ENCODE results near the gene UMODL1.

Gene UMODL1

DNA sequence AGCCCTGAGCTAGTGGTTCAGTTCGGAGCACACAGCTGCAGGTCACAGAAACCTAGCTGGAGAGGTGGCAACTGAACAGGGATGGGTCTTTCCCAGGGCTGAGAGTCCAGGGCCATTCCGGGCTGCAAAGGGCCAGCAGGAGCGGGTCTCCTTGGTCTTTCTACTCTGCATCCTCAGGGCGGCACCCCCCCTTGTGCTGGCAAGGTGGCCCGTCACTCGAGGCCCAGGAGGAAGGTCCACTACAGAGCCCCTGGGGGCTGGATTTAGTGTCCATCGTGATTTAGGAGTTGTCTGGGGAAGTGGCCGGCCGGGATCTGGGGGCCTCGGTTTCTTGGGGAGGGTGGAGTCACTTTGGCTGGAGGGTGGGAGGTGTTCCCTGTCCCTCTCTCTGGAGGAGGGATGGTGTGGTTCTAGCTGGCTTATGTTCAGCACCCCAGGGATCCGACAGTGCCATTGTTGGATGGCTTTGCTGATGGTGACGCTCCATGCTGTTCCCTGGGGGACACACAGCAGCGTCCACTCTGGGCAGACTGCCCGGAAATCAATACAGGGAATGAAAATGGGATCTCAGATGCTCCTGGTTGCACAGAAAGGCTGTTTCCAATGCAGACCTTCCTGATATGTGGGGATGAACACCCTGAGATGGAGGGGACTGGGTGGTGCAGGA, 64.4 kb downstream of the UMODL1 start:
- DNase-seq, result no peak

DNA sequence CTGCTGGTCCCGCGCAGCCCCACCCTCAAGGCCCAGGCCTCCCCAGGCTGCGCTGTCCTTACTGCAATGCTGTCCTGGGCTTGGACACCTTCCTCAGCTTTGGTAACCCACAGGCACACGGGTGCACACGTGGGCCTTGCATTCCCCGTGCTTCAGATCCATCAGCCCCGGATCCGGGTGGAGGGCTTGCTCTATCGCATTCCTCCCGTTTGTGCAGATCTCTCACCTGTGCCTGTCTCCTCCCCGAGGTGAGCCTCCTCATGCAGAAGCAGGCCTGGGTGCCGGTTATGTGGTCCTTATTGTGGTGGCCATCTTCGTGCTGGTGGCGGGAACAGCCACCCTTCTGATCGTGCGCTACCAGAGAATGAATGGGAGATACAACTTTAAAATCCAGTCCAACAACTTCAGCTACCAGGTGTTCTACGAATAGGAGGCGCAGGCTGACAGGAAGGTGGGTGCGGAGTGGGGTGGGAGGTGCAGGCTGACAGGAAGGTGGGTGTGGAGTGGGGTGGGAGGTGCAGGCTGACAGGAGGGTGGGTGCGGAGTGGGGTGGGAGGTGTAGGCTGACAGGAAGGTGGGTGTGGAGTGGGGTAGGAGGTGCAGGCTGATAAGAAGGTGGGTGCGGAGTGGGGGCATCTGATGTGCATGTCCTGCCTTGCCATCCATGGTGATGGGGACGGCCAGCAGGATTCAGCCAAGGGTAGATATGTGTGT, 66.2 kb downstream of the UMODL1 start:
- DNase-seq, result no peak

DNA sequence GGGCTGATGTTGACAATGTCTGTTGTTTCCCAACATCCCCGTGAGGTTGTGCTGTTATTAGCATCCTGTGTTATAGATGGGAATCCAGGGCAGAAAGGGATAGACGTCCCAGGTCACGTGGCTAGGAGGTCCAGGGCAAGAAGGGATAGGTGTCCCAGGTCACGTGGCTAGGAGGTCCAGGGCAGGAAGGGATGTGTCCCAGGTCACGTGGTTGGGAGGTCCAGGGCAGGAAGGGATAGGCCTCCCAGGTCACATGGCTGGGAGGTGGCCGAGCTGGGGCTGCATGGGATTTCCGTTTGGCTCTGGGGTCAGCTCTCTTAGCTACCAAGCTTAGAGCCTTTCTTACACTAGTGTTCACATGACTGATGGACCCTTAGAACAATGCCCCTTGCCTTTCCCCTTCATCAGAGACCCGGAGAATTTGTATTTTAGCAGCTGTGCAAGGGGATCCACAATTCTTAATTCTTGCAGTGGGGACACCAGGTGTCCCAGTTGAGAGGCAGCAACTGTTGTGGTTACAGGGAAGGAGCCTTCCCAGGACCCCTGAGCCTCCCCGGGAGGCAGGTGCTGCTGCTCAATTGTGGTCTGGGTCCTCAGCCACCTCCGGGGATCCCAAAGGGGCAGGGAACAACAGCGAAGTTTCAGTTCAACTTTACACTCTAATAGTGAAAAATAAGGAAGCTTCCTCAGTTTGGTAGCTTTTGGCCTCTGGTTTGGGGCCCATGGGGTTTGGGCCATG, 69.2 kb downstream of the UMODL1 start:
- DNase-seq, result no peak

DNA sequence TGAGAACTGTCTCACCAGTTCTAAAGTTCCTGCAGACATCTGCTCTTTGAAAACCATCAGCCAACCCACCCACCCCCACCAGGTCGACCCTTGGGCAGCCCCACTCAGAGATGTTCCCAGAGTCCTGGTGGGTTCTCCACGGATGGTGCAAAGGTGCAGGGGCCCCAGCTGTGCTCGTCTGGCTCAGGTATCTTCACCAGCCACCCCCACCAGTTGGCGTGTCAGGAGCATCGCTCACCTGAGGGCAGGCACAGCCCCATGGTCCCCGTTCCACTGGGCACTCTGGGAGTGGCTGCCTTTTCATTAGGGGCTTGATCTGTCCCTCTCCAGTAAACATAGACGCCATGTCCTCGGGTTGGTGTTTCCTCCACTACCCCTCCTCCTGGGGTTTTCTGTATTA, 70.5 kb downstream of the UMODL1 start:
- no peak for DNase-seq

DNA sequence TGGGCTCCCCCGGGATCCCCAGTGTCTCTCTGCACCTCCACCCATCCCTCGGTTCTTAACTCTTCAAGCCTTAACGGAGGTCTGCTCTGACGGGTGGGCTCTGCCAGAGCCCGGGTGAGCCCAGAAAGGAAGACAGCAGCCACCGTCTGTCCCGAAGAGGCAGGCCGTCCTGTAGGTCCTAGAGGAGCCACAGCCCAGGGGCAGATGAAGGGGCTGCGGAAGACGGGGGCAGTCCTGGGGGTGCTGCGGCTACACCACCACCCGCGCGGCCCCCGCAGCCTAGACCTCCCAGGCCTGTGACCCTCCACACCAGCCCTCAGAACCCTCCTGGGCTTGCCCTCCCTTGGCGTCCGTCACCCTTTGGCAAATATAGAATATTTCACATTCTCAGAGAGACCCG, 71.0 kb downstream of the UMODL1 start:
- no peak for DNase-seq

DNA sequence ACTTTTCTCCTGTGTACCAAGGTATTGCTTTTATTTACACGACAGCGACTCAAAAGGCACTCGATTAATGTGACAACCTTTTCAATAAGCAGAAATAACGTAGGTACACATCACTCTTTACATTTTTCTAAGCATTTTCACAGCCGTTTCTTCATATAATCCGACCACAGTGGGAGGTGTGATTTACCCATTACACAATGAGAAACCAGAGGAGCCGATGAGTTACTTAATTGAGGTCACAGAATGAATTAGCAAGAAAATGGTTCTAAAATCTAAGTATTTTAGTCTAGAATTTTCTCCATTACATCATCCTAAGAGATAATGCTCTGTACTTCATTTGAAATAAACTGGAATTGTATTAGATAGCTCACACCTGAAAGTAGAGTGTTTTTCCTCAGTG, 71.5 kb downstream of the UMODL1 start:
- DNase-seq, result no peak

DNA sequence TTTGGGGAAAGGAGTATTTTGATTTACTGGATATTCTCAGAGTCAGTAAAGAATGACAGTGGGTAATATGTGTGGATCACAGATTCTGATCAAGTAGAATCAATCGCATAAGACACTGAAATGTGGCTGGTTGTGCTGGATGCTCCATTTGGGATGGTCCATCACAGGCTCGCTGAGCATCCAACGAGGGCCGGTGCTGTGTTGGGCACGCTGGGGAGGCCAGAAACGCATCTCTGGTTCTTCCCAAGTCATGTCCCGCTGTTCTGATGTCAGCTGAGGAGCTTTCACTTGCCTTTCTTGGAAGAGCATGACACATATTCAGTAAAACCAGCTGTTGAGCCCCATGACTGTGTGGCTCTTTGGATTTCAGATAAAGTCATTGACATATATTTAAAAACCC, 72.0 kb downstream of the UMODL1 start:
- DNase-seq, result no peak

DNA sequence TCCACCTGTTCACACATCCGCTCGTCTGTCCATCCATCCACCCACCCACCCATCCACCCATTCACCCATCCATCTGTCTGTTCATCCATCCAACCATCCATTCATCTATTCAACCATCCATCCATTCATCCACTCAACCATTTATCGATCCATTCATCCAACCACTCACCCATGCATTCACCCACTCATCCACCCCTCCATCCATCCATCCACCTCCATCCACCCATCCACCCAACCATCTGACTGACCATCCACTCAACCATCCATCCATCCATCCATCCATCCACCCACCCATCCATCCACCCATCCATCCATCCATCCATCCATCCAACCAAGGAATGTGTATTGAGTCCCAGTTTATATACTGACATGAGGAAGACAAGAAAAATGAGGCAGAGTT, 73.1 kb downstream of the UMODL1 start:
- no peak for DNase-seq

DNA sequence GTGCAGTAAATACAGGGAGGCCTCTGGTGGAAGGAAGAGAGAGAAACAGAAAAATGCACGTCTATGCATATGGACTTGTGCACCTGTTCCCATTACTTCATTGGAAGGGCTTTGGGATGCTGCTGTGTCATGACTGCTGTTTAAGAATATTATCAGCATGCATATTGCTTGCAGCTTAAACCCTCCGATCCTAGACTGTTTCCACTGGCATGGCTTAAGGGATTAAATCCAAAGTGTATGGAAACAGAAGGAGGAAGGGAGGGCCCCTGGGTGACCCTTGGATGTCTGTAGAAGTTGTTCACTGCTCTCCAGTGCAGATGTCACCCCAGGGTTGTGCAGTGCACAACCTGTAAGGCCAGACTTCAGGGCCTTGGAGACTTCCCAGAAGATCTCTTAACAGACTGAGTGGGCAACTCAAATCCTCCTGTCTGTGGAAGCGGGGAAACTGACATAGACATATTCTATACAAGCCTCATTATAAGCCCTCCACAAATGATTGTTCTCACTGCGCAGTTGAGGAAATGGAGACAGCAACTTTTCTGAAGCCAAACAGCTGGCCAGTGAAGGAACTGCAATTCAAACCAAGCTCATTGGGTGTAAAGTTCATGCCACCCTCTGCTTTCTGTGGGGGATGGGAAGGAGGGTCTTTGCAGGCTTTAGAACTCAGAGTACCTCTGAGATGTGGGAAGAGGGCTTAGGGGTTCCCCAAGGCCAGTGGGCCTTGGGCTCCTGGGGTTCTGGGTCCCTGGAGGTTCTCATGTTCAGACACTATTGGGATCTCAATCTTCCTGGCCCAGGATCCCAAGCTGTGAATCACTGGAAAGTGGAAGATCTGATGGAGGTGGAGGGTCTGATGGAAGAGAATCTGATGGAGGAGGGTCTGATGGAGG, 73.8 kb downstream of the UMODL1 start:
- no peak for DNase-seq

DNA sequence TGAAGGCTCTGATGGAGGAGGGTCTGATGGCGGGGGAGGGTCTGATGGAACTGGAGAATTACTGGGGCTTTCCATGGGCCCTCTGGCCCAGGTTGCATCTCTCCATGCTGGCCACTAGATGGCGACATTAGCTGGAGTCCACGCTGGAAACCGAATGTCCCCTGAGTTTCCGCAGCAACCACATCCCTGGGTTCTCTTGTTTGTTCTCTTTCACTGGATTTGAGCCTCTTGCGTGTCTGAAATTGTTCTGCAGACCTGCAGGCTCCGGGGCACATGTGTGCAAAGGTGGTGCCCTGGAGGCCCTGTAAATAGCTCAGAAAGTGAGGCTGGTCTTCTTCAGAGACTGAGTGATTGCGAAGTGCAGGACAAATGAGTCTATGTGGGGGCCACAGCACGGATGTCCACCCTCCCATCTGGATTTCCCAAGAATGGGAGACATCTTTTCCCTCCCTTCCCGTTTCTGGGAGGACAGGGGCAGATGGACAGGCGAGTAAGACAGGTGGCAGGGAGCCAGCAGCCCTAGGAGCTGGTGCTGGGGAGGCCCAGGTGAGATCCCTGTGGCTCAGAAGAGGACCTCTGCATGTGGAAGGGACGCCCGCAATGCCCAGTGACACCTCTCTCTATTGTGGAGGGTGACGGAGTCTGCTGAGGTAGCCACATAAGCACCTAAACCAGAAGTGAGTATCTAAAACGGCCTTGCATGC, 74.6 kb downstream of the UMODL1 start:
- no peak for DNase-seq

DNA sequence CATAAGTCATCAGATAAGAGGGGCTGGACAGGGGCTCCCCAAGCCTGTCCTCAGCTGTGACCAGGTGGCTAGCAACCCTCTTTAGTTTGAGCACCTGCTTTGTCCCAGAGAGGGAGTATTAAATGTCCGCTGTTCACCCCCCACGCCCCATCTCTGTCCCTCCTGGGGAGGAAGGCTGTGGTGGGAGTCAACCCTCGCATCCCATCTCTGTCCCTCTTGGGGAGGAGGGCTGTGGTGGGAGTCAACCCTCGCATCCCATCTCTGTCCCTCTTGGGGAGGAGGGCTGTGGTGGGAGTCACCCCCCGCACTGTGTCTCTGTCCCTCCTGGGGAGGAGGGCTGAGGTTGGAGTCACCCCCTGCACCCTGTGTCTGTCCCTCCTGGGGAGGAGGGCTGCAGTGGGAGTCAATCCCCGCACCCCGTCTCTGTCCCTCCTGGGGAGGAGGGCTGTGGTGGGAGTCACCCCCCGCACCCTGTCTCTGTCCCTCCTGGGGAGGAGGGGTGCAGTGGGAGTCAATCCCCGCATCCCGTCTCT, 75.2 kb downstream of the UMODL1 start:
- no peak for DNase-seq

DNA sequence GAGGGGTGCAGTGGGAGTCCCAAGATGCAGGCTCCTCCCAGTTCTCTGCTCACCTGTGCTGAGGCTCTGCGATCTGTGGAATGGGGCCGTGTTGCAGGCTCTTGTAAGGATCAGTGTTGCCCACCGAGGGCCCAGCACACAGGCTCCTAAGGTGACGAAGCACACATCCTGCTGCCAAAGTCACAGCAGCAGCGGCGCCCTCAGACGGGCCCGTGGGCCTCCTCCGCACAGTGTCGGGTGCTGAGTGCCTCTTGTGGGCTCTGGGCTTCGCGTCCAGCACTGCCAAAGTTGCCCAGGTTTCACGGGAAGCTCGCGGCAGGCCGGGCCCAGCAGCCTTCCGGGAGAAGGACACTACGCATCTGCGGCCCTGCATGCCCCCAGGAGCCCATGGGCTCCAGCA, 75.7 kb downstream of the UMODL1 start:
- no peak for DNase-seq

DNA sequence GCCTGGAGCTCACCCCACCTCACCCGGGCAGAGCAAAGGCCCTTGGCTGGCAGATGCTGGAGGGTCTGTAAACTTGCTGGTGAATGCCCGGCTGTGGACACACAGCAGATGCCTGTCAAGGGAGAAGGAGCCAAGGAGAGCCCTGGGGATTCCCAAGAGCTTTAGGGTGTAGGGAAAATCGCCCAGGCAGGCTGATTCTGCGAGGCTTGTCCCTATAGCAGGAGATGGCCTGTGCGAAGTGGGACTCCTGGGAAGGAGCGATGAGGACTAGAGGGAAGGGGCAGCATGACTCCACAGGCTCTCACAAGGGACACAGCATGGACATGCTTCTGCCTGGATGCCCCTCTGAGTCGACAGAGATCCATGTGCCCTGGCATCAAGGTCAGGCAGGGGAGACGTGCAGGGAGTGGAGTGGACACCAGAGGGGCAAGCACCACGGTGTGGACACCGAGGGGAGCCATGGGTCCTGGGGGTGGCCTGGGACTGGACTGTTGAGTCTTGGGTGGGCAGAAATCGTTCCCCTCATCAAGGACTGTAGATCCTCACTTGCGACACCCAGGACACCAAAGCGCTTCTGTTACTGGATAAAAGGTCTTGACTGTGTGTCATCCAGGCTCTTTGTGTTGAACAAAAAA, 76.4 kb downstream of the UMODL1 start:
- DNase-seq, result no peak

DNA sequence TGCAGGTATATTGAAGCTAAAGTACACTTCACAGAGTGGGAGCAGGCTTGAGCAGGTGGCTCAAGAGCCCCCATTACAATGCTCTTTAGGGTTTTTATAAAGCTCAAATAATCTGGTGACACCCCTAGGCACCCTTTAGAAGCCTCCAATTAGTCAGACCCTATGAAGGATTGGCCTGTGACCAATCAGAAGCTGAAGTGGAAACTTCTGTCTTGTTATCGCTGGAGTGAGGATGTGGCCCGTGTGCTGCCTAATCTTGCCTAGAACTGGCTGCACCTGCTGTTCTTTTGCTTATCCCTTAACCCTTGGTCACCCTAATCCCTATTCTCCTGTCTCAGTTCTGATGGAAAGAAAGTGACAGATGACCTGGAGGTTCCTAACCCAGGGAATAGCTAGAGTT, 77.0 kb downstream of the UMODL1 start:
- no peak for DNase-seq

DNA sequence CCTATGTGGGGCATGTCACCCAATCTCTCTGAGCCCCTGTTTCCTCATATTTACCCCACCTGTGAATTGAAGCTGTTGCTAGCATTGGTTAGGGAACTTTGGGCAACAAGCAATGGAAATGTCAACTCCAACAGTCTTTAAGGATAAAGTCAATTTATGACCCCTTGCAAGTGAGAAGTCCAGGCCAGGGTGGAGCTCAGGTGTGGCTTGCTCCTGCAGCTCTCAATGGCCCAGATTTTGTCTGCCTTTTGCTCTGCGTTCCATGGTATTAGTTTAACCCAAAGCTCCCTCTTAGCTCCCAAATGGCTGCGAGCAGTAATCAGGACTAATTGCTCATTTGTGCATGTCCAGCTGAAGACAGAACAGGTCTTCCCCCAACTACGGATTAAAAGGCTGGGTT, 77.5 kb downstream of the UMODL1 start:
- DNase-seq, result no peak

DNA sequence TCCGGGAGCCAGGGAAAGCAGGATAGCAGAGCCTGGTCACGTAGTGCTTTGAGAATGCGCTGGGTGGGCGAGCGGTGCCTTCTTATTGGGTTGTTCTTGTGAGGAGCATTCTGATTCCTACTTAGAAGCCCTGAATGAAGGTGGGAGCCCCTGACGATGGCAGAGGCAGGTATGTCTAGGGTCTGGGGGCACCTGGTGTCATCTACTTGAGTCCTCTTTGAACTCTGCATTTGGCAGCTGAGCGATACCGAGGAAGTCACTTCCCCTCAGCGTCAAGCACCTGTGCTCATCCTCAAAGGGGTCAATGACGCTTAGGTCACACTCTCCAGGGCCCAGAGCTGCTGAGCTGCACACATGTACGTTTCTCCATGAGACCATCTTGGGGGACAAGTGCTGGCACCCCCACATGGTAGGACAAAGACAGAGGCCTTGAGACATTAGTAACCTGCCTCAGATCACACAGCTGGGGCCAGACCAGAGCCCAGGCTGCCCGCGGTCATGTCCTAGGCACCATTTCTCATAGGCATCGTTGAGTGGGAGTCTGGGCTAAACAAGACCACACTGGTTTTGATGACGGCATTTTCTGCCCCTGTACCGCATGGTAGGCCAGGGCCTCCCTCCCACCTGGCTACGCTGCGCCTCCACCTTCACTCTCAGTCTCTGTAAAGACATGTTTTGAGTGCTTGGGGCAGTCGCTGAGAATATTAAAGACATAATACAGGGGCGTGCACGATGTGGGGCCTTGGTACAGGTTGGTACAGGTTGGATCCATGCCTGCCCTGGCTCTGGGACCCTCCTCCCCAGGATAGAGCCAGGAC, 78.7 kb downstream of the UMODL1 start:
- no peak for DNase-seq

DNA sequence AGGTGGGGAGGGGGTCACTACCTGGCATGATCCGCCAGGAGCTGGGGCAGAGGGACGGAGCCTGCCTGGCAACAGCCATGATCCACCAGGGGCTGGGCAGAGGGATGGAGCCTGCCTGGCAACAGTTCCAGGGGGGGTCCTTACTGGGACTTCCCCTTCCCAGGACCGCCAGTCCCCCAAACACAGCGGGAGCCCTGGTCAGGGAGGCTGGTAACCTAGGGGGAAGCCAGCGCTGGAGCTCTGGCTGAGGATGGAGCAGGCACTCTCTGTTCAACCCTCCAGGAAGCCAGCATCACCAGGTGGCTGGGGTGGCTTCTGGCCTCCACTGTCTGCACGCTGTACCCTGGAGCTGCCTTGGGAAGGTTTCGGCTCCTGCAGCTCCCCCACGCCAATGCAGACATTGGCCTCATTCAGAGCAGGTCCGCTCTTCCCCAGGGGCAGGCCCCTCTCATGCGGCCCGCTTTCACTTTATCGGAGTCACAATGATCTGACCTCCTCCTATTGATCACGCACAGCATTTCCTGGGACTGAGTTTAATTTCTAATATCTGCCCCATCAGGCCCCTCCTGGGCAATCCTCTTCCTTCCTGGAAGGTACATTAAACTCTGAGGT, 79.5 kb downstream of the UMODL1 start:
- DNase-seq, result no peak

DNA sequence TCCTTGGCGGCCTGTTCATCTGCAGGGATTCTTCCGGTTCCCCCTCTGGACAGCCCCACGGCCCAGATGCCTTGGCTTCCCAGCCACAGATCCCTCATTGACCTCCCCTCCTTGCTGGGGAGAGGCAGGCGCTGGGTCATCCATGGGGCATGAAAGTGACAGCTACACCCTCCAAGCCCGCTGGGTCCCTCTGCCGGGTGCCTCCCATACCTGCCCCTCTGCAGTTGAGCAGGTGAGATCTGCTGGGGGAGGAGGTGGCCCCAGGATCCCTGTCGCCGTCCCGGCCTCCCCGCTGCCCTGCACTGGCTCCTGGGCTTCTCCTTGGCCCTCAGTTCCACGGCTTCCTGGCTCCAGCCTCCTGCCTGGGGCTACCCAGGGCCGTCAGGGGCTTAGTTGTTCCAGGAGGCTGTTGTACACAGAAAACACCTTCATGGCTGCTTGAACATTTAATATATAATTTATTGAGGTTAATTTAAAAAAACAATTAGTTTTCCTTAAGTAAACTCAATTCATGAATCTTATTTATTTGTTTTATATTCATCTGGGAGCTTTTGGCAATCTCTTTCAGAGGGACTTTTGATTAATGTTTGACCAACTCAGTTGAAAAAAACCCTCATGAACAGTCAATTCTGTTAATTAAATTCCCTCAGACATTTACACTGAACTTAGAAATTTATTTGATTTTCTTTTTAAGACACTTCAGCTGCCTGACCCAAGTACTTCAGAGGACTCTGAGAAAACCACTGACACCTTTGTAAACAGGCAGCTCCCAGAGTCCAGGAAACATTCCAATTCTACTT, 80.2 kb downstream of the UMODL1 start:
- DNase-seq, result no peak

DNA sequence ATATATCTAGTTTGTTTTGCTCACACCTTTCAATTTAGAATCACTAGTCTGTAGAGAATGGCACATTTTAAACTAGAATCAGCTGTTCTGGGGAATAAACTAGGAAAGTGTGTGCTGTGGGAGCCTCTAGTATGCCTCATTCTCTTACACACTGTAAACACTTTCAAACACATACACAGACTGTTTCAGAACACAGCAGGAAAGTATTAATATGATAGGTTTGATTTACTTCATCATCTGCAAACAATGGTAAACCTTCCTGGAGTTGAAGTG, 80.8 kb downstream of the UMODL1 start:
- DNase-seq, result no peak

Data from NCI-H187 treated with DMSO at 0.1 percent for 48 hours (cell line).